HG03045 (cell line): Measurements from ENCODE around the gene RHOBTB1.

Source experiments
- ATAC-seq: cut with Tn5 transposase; IDR thresholded peaks from one replicate; pipeline ENCODE4 v1.9.1; 2021; ENCODE audit warnings: mild to moderate bottlenecking, moderate library complexity; ENCODE audit not compliant: unreplicated experiment

The RHOBTB1 gene

DNA sequence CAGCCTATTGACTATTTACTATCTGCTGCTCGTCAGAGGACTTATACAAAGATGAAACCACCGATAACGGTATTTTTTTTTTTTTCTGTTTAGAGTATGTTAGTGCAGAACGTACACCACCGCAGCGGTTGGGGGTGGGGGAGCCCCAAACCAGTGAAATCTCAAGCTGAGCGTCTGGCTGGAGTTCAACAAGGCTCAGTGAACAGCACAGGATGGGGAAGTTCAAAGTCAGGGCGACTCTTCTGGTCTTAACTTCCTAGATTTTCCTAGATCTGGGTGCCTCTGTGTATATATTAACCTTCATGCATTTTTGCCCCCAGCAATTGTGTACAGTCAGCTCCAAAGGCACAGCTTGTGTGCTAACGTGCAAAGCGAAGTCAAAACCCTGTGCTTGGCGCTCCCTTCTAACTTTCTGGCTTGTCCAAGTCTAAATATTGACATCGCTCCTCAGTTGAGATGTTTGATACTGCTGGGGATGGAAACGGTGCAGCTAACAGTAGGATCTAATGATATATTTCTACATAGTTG is 1.1 kb downstream of the RHOBTB1 start:
- no peak for ATAC-seq

GRCh38 chr10:60942134-60942787 is 1.7 kb downstream of the RHOBTB1 start:
- ATAC-seq: no peak

DNA sequence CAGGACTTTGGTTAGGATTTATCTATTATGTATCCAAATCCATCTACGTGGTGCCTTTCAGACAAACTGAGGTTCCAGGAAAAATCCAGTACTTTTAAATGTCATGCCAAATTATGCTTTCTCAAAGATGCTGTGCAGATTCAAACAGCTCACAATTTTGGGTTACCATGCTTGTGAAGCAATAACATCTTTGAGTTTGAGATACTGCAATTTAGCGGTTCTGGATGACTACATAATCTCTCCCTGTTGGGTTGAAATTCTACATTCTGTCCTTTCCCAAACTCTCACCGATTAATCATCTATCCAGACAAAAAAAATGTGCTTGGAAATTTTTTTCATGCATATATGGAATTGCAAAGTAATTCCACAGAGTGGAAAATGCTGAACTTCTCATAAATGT is 3.5 kb downstream of the RHOBTB1 start:
- no peak for ATAC-seq

- no peak for ATAC-seq
Measured at GRCh38 chr10:60937784-60938654, 6.0 kb downstream of the RHOBTB1 start.

DNA sequence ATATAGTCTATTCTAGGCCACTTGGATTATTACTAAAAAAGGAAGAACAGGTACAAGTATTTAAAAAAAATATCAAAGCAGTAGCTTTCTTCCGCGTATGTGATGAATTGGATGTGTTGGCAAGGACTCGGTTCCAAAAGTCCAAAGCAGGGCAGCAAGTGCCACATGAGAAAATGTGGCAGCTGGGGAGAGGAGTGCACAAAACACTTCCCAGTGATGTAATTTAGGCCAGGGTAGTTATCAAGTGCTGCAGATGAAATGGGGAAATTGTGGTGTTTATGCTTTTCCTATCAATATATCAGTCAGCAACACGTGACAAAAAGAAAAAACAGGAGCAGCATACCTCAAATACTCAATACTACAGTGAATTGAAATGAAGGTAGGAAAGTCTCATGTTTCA is 7.0 kb downstream of the RHOBTB1 start:
- no peak for ATAC-seq

DNA sequence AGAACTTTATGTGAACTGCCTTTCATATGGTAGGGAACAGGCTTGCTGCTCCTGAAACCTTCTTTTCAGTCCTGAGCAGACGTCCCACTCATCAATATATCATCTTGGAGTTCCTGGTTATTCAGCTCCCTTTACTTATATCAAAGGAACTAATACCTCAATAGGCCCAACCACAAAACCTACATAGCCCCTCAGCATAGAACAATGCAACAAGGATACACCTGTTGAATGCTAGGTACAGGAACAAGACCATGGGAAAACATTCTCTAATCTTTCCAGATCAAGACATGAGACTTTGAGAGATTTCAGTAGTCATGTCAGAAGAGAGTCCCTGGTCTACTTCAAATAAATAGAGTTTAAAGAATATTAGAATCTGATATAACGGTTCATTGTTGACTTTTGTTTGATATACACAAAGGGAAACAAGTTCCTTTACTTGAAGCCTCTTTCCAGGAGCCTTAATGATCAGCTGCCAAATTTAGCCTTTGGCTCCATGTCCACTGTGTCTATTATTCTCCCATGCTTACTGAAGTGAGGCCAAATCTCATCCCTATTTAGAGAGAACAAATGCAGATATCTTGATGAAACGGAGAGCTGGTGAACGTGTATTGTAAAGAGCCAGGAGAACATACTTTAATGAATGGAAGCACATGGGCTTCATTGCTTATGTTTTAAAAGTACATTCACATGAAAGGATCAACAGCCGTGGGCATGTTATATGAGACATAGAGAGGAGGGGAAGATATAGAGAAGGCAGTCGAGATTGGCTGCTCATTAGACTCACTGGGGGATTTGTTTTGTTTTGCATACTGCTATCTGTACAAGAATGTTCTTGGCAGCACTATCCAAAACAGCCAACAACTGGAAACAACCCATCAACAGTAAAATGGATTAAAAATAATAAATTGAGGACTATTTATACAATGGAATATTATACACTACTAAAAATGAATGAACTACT is 9.5 kb downstream of the RHOBTB1 start:
- no peak for ATAC-seq

GRCh38 chr10:60932756-60933155 is 11.2 kb downstream of the RHOBTB1 start:
- ATAC-seq: no peak

DNA sequence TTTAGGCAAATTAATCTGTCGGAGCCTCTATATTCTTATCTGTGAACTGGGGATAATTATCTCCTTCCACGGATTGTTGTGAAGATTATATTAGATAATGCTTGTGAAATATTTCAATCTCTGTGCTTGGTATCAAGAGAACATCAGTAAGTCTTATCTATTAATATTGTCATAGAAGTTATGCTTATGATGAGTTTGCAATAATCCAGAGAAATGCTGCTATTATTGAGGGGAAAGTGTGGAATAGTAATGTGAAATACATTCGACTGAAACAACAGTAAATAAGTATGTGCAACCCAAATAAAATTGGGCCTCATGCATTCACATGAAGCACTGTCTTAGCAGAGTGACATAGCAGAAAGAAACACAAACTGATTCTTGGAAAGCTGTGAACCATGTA is 13.7 kb downstream of the RHOBTB1 start:
- no peak for ATAC-seq

GRCh38 chr10:60921633-60922032 is 22.4 kb downstream of the RHOBTB1 start:
- ATAC-seq: no peak

DNA sequence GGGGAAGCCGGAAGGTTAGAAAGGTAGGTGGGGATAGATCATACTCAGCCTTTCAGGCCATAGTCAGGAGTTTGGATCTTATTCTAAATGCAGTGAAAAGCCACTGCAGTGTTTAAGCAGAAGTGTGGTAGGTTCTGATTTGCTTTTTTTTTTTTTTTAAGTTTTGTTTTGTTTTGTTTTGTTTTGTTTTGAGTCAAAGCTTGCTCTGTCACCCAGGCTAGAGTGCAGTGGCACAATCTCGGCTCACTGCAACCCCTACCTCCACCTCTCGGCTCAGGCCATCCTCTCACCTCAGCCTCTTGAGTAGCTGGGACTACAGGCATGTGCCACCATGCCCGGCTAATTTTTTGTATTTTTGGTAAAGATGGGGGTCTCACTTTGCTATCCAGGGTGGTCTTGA is 23.5 kb downstream of the RHOBTB1 start:
- ATAC-seq: no peak

- ATAC-seq: no peak
Measured at GRCh38 chr10:60919551-60919950, 24.4 kb downstream of the RHOBTB1 start.

DNA sequence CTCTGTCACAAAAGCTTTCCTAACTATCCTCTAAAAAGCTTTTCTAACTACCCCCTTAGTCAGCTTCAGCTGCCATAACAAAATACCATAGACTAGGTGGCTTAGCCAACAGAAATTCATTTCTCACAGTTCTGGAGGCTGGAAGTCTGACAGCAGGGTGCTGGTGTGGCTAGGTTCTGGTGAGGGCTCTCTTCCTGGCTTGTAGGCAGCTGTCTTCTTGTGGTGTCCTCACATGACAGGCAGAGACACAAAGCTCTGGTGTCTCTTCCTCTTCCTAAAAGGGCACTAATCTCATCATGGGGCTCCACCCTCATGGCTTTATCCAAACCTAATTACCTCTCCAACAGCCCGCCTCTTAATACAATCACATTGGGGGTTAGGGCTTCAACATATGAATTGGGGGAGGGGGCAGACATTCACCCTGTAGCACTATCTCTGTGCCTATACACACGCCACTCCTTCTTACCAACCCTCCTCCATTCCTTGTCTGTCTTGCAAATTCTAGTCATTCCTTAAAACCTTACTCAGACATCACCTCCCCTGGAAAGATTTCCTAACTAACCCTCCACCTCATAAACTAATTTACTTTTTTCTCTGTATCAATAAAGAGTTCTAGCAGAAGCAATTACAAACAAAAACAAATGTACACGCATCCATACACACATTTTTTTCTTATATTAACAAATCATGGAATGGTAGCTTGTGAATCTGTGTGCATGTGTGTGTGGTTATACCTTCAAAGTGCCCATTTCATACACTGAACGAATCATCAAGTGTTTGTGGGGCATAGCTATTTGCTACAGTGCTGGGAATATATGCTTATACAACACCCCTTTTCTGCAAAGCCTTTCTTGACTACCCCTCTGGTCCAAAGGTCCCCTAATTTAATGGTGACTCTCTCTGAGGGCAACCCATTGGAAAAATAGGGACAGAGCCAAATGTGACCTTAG is 26.4 kb downstream of the RHOBTB1 start:
- no peak for ATAC-seq

- ATAC-seq: no peak
Measured at GRCh38 chr10:60916025-60916424, 28.0 kb downstream of the RHOBTB1 start.

GRCh38 chr10:60914690-60915141 is 29.3 kb downstream of the RHOBTB1 start:
- no peak for ATAC-seq

GRCh38 chr10:60913657-60914056 is 30.3 kb downstream of the RHOBTB1 start:
- ATAC-seq: no peak

- ATAC-seq: no peak
Measured at GRCh38 chr10:60913071-60913470, 30.9 kb downstream of the RHOBTB1 start.

GRCh38 chr10:60911715-60912114 is 32.3 kb downstream of the RHOBTB1 start:
- no peak for ATAC-seq

DNA sequence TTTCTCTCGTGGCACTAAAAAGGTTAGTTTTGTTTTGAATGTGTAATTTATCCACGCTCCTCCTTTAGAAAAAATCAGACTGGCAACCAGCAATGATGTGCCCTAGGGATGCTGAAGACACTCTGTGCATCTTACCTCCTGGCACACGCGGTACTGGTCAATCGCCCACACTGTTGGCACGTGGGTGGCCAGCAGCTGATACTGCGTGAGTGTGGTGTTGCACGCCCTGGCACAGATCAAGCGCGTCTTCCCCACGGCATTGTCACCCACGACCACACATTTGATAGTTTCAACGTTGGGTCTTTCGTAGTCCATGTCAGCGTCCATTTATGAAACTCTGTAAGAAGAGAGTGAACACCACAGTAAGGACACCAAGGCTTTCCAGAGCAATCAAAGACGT is 32.8 kb downstream of the RHOBTB1 start:
- ATAC-seq: no peak

DNA sequence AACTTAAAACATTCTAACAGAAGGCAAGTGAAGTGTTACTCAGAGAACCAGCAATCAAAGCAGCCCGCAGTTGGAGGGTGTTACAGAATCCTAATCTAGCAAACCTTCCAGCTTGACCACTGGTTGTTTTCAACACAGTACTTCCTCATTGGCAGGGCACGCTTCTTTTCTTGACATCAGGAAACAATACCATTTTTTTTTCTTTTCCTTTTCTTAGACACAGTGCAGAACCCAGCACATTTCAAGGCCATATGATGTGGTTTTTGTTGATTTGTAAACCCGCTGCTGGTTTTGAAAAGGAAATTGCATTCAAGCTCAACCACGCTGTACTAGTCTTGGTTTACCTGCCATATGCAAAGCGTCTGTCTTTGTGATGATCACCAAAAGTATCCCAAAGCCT is 33.4 kb downstream of the RHOBTB1 start:
- ATAC-seq: no peak

DNA sequence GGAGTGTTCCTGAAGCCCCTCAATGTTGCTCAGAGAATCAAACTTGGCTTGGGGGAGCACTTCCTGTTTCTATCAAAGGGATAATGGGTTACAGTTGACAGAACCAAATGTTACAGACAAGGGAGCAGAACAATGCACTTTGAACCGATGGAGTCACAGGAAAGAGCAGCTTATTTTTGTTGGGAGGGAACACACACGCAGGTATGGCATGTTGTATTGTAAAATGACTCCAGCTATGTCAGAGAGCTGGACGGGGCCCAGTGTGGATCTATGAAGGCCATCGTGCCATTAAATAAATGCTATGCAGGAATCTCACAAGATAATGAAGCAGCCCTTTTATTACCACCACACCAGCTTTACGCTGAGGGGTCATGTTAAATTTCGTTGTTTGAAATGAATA is 35.1 kb downstream of the RHOBTB1 start:
- no peak for ATAC-seq
